T-helper 2 cell treated with Interferon-gamma antibody and Interleukin-4, amounts not matched to agents 5 μg/mL and 100 μg/mL, for 36 hours (primary cell): ENCODE data around the gene EMD.

Source experiments
- DNase-seq: peaks from one replicate; pipeline ENCODE4 v3.0.0; 2021; ENCODE audit warnings: low spot score
- H3K27ac Mint-ChIP-seq: one replicate; pipeline ENCODE4 v1.8.0; 2021; ENCODE audit warnings: mild to moderate bottlenecking, mixed read lengths
- H3K27me3 Mint-ChIP-seq: one replicate; pipeline ENCODE4 v1.8.0; 2021; ENCODE audit warnings: low read depth, mixed read lengths
- H3K36me3 Mint-ChIP-seq: one replicate; pipeline ENCODE4 v1.8.0; 2021; ENCODE audit warnings: low read depth, mixed read lengths
- H3K4me1 Mint-ChIP-seq: one replicate; pipeline ENCODE4 v1.8.0; 2021; ENCODE audit warnings: low read depth, mixed read lengths
- H3K4me3 Mint-ChIP-seq: one replicate; pipeline ENCODE4 v1.8.0; 2022; ENCODE audit warnings: mild to moderate bottlenecking, moderate library complexity, mixed read lengths
- H3K9me3 Mint-ChIP-seq: one replicate; pipeline ENCODE4 v1.8.0; 2021; ENCODE audit warnings: mixed read lengths

EMD gene

DNA sequence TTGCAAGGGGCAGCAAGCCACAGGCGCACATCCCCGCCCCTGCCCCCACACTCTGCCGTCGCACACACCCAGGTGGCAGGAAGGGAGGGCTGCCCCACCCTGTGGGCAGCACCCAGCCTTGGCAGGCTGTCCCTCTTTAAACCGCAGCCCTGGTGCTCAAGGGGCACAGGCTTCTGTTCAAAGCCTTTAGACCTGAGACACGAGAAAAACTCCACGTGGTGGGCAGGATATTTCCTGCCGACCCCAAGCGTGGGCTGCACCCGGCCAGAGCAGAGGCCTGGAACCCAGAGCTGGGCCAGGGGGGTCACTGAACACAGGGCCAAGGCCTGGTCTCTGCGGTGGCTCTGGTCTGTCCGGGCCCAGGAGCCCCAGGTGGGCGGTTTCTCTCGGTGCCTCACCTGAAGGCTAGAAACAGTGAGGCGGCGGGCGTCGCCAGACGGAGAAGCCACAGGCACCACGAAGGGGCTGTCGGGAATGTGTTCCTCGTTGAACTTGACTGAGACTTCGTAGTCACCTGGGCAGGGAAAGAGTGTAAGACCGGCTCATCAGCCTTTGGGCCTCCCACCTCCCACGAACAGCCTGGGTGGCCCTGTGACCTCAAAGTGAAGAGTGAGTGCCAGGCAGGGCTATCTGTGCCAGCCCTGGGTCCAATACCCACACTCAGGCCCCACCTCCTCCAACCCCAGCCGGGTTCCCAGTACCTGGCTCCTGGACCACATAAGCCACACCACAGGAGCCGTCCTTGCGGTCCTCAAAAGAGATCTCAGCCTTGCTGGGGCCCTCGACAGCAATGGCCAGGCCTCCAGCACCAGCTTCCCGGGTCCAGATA lies 27.7 kb upstream of the EMD start:
- Mint-ChIP-seq H3K36me3 (peaks cover 33% of the 10 kb centered on the region), H3K27ac (peak overlapping the region; percentile 65), H3K4me3 (peak overlapping the region; percentile 15), H3K27me3 (no peaks in the 10 kb centered on the region), H3K4me1 (peaks cover 8% of the 10 kb centered on the region), H3K9me3 (no peaks in the 10 kb centered on the region)
- DNase-seq, result no peak

DNA sequence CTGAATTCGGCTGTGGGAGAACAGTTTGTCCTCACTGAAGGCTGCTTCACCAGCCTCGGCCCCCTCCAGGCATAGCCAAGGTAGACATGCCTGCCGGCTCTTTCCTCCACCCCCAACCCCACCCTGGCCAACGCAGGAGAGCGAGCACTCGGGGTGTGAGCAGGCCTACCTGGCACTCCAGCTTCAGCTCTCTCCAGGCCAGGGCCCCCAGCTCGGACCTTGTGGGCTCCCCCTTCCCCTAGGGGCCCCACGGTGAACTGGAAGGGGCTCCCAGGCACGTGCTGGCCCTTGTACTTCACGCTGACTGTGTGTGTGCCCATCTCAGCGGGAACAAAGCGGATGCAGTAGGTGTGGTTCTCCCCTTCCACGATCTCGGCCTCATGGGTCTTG lies 27.1 kb upstream of the EMD start:
- Mint-ChIP-seq H3K4me1 (peaks cover 8% of the 10 kb centered on the region), H3K27me3 (no peaks in the 10 kb centered on the region), H3K27ac (peak overlapping the region; percentile 65), H3K4me3 (no peak overlapping the region), H3K36me3 (peaks cover 33% of the 10 kb centered on the region), H3K9me3 (no peaks in the 10 kb centered on the region)
- DNase-seq, result no peak

DNA sequence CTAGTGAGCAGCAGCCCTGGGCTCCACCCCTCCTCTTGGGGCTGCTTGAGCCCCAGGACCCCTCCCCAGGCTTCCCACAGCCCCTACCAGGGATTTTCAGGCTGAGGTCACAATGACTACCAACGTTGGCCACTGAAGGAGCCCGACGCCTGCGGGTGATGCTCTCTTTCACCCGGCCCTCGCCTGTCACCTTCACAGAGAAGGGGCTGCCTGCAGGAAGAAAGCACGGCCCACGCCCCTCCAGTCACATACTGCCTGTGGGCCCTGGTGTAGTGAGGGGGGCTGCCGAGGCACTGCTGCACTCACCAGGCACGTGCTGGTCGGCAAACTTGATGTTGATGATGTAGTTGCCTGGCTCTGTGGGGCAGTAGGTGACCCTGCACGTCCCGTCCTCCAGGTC lies 26.6 kb upstream of the EMD start:
- DNase-seq, result no peak
- Mint-ChIP-seq H3K27ac (no peak overlapping the region), H3K27me3 (no peaks in the 10 kb centered on the region), H3K9me3 (no peaks in the 10 kb centered on the region), H3K36me3 (peaks cover 30% of the 10 kb centered on the region), H3K4me3 (no peak overlapping the region), H3K4me1 (peaks cover 3% of the 10 kb centered on the region)

DNA sequence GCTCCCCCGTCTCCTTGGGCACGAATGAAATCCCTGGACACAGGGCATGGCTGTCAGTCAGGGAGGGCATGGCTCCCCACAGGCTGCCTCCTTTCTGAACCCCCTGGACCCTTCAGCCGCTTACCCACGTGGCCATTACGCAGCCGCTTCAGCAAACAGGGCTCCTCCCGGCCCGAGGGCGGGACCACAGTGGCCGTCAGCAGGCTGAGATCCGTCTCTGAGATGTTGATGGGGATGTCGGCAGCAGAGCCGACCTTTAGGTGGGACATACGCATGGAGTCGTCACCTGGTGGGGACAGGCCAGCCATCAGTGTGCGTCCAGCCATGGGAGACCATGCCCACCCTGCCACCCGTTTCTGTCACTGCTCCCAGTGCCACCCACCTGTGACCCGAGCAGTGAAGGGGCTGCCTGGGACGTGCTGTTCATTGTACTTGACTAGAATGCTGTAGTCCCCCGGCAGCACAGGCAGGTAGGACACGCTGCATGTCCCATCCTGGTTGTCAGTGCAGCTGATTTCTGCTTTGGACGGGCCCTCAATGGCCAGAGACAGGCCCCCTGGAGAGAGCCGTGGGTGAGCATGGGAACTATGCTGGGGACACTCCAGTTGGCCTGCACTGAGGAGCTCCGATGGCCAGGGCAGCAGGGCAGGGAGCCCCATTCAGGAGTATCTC lies 25.8 kb upstream of the EMD start:
- H3K36me3 Mint-ChIP-seq, result peaks cover 31% of the 10 kb centered on the region
- H3K9me3 Mint-ChIP-seq, result no peaks in the 10 kb centered on the region
- H3K27me3 Mint-ChIP-seq, result no peaks in the 10 kb centered on the region
- peaks cover 3% of the 10 kb centered on the region for H3K4me1 Mint-ChIP-seq
- DNase-seq, result no peak
- H3K27ac Mint-ChIP-seq, result no peak overlapping the region
- no peak overlapping the region for H3K4me3 Mint-ChIP-seq

DNA sequence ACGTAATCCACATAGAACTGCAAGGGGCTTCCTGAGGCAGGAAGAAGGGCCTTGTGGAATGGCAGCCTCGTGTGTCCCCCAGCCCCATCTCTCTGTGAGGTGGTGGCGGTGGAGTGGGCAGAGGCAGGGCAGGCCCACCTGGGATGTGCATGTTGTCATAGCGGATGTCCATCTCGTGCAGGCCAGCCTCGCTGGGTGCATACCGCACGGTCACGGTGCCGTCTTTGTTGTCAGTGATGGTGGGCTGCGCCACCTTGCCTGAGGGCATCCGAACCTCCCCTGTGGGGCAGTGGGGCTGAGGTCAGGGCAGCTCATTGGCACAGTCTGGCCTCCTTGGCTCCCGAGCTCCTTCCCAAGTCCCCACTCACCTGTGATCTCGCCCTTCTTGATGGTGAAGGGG lies 25.1 kb upstream of the EMD start:
- Mint-ChIP-seq H3K4me1 (peaks cover 5% of the 10 kb centered on the region), H3K4me3 (no peak overlapping the region), H3K9me3 (no peaks in the 10 kb centered on the region), H3K36me3 (peaks cover 36% of the 10 kb centered on the region), H3K27me3 (no peaks in the 10 kb centered on the region), H3K27ac (no peak overlapping the region)
- DNase-seq, result no peak

DNA sequence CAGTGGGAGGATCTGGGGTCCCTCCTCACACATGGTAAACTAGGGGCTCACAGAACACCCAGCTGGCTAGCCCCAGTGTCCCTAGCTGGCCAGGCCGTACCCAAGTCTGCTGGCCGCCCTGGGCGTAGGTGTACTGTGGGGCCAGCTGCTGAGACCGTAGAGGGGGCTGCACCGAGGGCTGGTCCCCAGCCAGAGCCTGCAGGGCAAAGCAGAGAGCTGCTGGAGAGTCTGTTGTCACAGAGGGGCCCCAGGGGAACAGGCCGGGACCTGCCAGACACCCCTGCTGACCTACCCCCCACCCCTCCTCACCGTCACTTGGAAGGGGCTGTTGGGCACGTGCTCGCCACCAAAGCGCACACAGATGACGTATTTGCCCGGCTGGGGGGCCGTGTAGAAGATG lies 24.6 kb upstream of the EMD start:
- DNase-seq, result no peak
- Mint-ChIP-seq H3K27me3 (no peaks in the 10 kb centered on the region), H3K4me1 (peaks cover 5% of the 10 kb centered on the region), H3K4me3 (no peak overlapping the region), H3K9me3 (no peaks in the 10 kb centered on the region), H3K36me3 (peaks cover 36% of the 10 kb centered on the region), H3K27ac (no peak overlapping the region)

DNA sequence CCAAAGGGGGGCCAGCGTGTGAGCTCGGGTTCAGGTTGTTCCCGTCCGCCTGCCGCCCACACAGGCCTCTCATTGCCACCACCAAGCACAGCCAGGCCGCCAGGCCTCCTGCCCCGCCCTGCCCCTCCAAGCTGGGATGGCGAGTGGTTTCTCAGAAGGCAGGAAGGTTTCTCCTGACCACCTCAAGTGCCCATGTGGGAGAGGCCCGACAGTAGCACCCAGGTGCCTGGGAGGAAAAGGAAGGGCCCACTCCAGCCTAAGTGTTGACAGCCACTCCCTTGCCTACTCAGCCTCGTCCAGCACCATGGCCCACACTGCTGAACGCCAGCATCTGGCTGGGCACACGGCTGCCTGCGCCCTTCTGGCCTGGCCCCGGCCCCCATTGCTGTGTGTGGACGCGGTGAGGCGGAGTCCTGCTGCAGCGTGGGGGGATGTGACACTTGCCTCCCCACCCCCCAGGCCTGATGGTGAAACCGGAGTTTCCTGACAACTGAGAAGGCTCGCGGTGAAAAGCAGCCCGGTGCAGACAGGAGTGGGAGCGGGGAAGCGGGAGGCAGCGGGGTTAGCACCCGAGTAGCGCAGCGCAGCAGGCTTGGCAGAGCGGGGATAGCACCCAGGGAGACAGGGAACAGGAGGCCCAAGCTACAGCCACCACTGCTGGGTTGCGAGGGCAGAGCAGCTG lies 23.9 kb upstream of the EMD start:
- no peaks in the 10 kb centered on the region for H3K9me3 Mint-ChIP-seq
- peaks cover 31% of the 10 kb centered on the region for H3K36me3 Mint-ChIP-seq
- no peak for DNase-seq
- H3K27me3 Mint-ChIP-seq, result no peaks in the 10 kb centered on the region
- H3K4me1 Mint-ChIP-seq, result peaks cover 5% of the 10 kb centered on the region
- H3K4me3 Mint-ChIP-seq, result no peak overlapping the region
- no peak overlapping the region for H3K27ac Mint-ChIP-seq

DNA sequence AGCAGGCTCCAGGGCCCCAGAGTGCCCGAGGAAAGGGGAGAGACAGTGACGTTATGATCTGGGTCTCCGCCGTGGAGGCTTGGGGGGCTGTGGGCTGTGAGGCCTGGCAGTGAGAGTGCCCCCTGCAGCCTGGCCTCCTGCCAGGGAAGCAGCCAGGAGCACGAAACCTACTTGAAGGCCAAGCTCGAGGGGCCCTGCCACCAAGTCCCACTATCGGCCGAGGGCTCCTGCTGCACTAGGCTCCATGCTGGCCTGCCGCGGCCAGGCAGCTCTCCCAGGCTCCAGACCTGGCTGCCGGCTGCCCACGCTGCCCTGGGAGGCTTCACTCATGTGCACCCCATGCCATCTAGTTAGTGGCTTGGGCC lies 23.3 kb upstream of the EMD start:
- DNase-seq, result no peak
- Mint-ChIP-seq H3K9me3 (no peaks in the 10 kb centered on the region), H3K27me3 (no peaks in the 10 kb centered on the region), H3K4me1 (peaks cover 5% of the 10 kb centered on the region), H3K27ac (no peak overlapping the region), H3K36me3 (peaks cover 35% of the 10 kb centered on the region), H3K4me3 (no peak overlapping the region)

DNA sequence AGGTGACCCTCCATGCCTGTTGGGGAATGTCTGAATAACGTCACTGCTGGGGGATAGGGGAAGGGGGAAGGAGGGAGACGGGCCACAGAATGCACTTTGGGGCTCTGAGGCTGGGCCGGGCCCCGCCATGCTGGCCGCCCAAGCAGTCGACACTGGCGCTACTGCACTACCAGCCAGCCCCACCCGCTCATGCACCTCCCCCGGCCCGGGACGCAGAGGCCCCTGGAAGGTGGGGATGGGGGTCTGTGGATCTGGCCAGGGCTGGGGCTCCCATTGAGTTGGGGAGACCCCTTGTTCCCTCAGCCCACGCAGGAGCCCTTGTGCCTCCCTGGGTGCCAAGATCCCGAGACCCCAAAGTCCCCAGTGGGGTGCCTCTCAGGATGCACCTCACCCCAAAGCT lies 22.5 kb upstream of the EMD start:
- no peak overlapping the region for H3K27ac Mint-ChIP-seq
- DNase-seq, result no peak
- H3K4me3 Mint-ChIP-seq, result no peak overlapping the region
- H3K4me1 Mint-ChIP-seq, result peaks cover 5% of the 10 kb centered on the region
- H3K36me3 Mint-ChIP-seq, result peaks cover 38% of the 10 kb centered on the region
- H3K27me3 Mint-ChIP-seq, result no peaks in the 10 kb centered on the region
- no peaks in the 10 kb centered on the region for H3K9me3 Mint-ChIP-seq

DNA sequence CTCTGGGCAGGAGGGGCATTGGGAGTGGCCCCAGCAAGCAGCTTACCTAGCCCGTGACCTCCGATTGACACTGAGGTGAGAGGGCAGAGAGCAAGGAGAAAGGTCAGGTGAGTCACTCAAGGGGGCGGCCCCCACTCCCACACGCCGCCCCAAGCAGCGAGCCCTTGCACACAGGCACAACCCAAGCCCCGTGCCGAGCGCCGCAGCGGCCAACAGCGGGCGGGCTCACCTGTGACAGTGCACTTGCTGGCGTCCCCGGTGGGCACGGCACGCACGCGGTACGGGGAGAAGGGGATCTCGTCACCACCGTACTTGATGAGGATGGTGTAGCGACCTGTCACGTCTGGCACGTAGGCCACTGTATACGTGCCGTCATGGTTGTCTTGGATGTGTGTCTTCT lies 21.9 kb upstream of the EMD start:
- Mint-ChIP-seq H3K36me3 (peaks cover 39% of the 10 kb centered on the region), H3K27ac (no peak overlapping the region), H3K27me3 (no peaks in the 10 kb centered on the region), H3K4me1 (peaks cover 2% of the 10 kb centered on the region), H3K9me3 (no peaks in the 10 kb centered on the region), H3K4me3 (no peak overlapping the region)
- no peak for DNase-seq

DNA sequence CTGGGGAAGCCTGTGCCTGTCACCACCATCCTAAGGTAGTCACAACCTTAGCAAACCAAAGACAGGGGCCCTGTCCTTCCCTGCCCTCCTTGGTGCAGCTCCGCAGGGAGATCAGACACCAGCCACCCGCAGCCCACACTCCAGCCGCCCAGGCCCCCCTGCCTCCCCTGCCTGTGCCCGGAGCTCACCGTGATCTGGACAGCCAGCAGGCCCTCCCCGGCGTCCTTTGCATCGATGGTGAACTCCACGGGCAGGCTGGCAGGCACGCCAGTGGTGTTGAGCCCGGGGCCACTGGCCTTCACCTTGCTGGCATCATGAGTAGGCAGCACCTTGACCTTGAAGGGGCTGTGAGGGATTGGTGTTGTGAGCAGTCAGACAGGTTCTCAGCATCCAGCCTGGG lies 21.1 kb upstream of the EMD start:
- no peak overlapping the region for H3K4me3 Mint-ChIP-seq
- no peaks in the 10 kb centered on the region for H3K27me3 Mint-ChIP-seq
- peaks cover 40% of the 10 kb centered on the region for H3K36me3 Mint-ChIP-seq
- no peak for DNase-seq
- H3K4me1 Mint-ChIP-seq, result peaks cover 5% of the 10 kb centered on the region
- no peak overlapping the region for H3K27ac Mint-ChIP-seq
- no peaks in the 10 kb centered on the region for H3K9me3 Mint-ChIP-seq

DNA sequence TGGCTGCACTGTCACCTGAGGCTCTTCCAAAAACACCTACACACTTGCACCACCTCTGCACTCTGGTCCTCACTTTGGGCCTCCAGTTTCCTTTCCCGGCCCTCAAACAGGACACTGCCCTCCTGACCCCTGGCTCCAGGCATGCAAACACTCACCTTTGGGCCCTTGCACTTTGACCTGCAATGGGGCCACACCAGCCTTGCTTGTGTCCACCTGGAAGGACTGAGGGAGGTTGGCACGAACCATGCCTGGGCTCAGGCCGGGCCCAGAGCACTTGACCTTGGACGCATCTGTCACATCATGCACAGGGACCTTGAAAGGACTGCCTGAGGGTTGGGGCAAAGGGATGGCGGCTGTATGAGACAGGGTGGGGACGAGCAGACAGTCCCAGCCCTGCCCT lies 20.3 kb upstream of the EMD start:
- Mint-ChIP-seq H3K4me3 (no peak overlapping the region), H3K36me3 (peaks cover 35% of the 10 kb centered on the region)

DNA sequence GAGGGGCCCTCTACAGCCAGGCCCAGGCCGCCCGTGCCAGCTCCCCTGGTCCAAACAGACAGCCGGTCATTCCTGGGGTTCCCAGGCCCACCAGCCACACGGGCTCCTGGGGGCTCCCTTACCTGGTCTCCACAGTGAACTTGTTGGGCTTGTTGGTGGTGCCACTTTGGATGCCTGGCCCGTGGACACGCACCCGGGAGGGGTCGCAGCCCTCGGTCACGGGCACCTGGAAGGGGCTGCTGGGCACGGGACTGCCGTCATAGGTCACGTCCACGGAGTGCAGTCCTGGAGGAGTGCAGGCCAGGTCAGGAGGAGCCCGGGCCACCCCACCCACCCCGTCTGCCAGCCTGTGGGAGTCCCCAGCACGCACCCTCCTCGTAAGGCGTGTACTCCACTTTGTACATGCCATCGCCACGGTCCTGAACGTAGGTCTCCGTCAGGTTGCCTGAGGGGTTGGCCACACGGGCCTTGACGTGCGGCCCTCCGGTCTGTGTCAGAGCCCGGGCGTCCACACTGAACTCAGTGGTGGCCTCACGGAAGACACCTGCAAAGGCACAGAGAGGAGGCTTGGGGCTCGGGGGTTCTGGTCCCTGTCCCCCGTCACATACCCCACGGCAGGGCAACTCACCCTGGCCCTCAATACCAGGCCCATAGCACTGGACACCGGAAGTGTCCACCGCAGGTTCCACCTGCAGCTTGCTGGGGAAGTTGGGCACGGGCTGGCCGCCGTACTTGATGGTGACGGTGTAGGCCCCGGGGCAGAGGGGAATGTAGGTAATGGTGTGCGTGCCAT lies 19.5 kb upstream of the EMD start:
- H3K4me3 Mint-ChIP-seq, result no peak overlapping the region
- H3K27ac Mint-ChIP-seq, result no peak overlapping the region
- H3K36me3 Mint-ChIP-seq, result peaks cover 36% of the 10 kb centered on the region
- H3K9me3 Mint-ChIP-seq, result no peaks in the 10 kb centered on the region
- DNase-seq, result no peak
- H3K4me1 Mint-ChIP-seq, result peaks cover 5% of the 10 kb centered on the region
- H3K27me3 Mint-ChIP-seq, result no peaks in the 10 kb centered on the region

More for the DNA sequence above, 20.3 kb upstream of the EMD start:
- Mint-ChIP-seq H3K27ac (peak overlapping the region; percentile 31), H3K9me3 (no peaks in the 10 kb centered on the region), H3K27me3 (no peaks in the 10 kb centered on the region), H3K4me1 (peaks cover 5% of the 10 kb centered on the region)
- DNase-seq, result no peak
